ENCODE measurements around the gene EPHB4. TPM values are rescaled to one million over a fixed set of nuclear protein-coding genes. Genes with fewer than 3 reads are reported as not detected.

EPHB4 gene
- total and polyA plus RNA-seq, 2 of the 8 experiments (the other 6 are each of a cell fraction or from before 2014, with no cell fraction given): 85.0 to 113 TPM

DNA sequence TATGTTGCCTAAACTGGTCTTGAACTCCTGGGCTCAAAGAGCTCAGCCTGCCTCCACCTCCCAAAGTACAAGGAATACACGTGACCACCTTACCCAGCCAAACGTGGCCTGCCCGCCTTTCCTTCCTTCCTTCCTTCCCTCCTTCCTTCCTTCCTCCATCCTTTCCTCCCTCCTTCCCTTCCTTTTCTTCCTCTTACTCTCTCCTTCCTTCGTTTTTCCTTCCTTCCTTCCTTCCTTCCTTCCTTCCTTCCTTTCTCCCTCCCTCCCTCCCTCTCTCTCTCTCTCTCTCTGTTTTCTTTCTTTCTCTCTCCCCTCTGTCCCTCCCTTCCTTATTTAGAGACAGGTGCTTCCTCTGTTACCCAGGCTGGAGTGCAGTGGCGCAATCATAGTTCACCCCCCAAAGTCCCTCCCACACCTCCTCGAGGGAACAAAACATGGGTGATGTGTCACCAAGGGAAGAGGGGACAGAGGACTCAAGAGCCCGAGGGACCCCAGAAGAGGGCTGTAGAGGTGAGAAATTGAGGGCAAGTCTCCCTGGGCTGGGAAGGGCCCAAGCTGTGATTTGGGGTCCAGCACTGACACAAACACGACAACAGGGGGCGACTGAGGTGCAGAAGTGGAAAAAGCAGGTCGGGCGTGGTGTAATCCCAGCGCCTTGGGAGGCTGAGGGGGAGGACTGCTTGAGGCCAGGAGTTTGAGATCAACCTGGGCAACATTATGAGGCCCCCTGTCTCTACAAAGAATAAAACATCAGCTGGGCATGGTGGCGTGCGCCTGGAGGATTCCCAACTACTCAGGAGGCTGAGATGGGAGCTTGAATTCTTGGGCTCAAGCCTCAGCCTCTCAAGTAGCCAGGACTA lies 28.1 kb downstream of the EPHB4 start (continued):
- TF ChIP-seq POLR2AphosphoS5 (IDR thresholded peaks at IDR 0.05; ENCODE audit: low read depth, low read length) (peak; percentile 51), E2F6 (IDR thresholded peaks at IDR 0.05) (0 out of 2 replicates have a peak, but pooled peaks have one; percentile 14), TAF1 (IDR thresholded peaks at IDR 0.05; ENCODE audit: low read depth, low read length) (no peak), BACH1 (IDR thresholded peaks at IDR 0.05; ENCODE audit: low read length) (peak; percentile 92), HDAC2 (IDR thresholded peaks at IDR 0.05; ENCODE audit: borderline replicate concordance in 1 of 2, low read depth in 2 of 2, low read length in 2 of 2) (peak; percentile 43 to 93; a peak in 3 of 4 replicates), MAX (IDR thresholded peaks at IDR 0.05) (peak; percentile 15; the same call in 1 of the 2 replicates), RAD21 (IDR thresholded peaks at IDR 0.05 in 1 of 2, conservative IDR thresholded peaks at IDR 0.05 in 1 of 2; ENCODE audit: low read depth in 2 of 2, low read length in 2 of 2) (peak; percentile 52 to 62), SRF (IDR thresholded peaks at IDR 0.05; ENCODE audit: low read depth, low read length) (no peak), ASH2L (IDR thresholded peaks at IDR 0.05; ENCODE audit: low read length) (no peak), POLR2A (IDR thresholded peaks at IDR 0.05; ENCODE audit: control extremely low read depth in 1 of 2, low read depth in 2 of 2, low read length in 2 of 2) (peak in 1 of 2 experiments; percentile 72; a peak in 1 of 3 replicates)

All from H1 (cell line).